Measurements from ENCODE around the gene COX7A1.

Gene COX7A1

GRCh38 chr19:36128392-36128736 is 23.9 kb downstream of the COX7A1 start:
- H3K4me2 ChIP-seq (ENCODE audit: low read length) = peak overlapping the region; percentile 74
- peaks cover 11 to 20% of the 10 kb centered on the region in 2 experiments for H3K36me3 ChIP-seq (ENCODE audit: control insufficient read depth in 1 of 2, insufficient read depth in 2 of 2, low read length in 2 of 2)
- H4K91ac ChIP-seq (ENCODE audit: low read depth, low read length) = peak overlapping the region; percentile 69
- peaks cover 12% of the 10 kb centered on the region for H3K79me1 ChIP-seq (ENCODE audit: low read length)
- peak overlapping the region; percentile 75 for H2AFZ ChIP-seq (ENCODE audit: insufficient read depth, low read length, poor library complexity)
- peaks cover 3% of the 10 kb centered on the region for H3K79me2 ChIP-seq (ENCODE audit: control insufficient read depth, insufficient read depth, low read length, poor library complexity)
- no peak overlapping the region for H2BK12ac ChIP-seq (ENCODE audit: low read length)
- no peaks in the 10 kb centered on the region for H3K9me3 ChIP-seq (ENCODE audit: insufficient read depth, low read depth, low read length)
- peak overlapping the region; percentile 94 for H4K8ac ChIP-seq (ENCODE audit: low read depth, low read length)
- WGBS (ENCODE audit: extremely low coverage, insufficient coverage, insufficient read length) = no CpG with 5 or more reads among the region's 10 CpGs
- H3K27ac ChIP-seq (ENCODE audit: low read depth, low read length) = peak overlapping the region; percentile 94
- H3K14ac ChIP-seq (ENCODE audit: low read length) = peak overlapping the region; percentile 63
- H2BK120ac ChIP-seq (ENCODE audit: insufficient read depth, low read length, poor library complexity) = peak overlapping the region; percentile 40
- H4K12ac ChIP-seq (ENCODE audit: low read depth, low read length) = peak overlapping the region; percentile 86
- H3K4ac ChIP-seq (ENCODE audit: low read depth, low read length) = peak overlapping the region; percentile 82
- H3K9ac ChIP-seq (ENCODE audit: low read length) = peak overlapping the region; percentile 69
- DNase-seq = no peak
- H3K4me1 ChIP-seq (ENCODE audit: control insufficient read depth in 1 of 2, insufficient read depth in 2 of 2, low read length in 2 of 2) = peaks cover 11 to 14% of the 10 kb centered on the region in 2 experiments
- H2AK5ac ChIP-seq (ENCODE audit: low read length) = no peak overlapping the region
- peak overlapping the region; percentile 65 for H3K4me3 ChIP-seq (ENCODE audit: low read depth, low read length)
- H3K18ac ChIP-seq (ENCODE audit: low read length) = peak overlapping the region; percentile 68
- H2BK5ac ChIP-seq (ENCODE audit: low read depth, low read length, poor library complexity) = peak overlapping the region; percentile 82
- no peaks in the 10 kb centered on the region for H3K27me3 ChIP-seq (ENCODE audit: insufficient read depth, low read length)
- no peak overlapping the region for H3K23ac ChIP-seq (ENCODE audit: low read length)

GRCh38 chr19:36125557-36125956 is 26.7 kb downstream of the COX7A1 start:
- no peaks in the 10 kb centered on the region for H3K9me3 ChIP-seq (ENCODE audit: insufficient read depth, low read depth, low read length)
- no peak overlapping the region for H3K27ac ChIP-seq (ENCODE audit: low read depth, low read length)
- H3K27me3 ChIP-seq (ENCODE audit: insufficient read depth, low read length) = no peaks in the 10 kb centered on the region
- no peak overlapping the region for H4K91ac ChIP-seq (ENCODE audit: low read depth, low read length)
- H3K36me3 ChIP-seq (ENCODE audit: control insufficient read depth in 1 of 2, insufficient read depth in 2 of 2, low read length in 2 of 2) = peaks cover 33 to 40% of the 10 kb centered on the region in 2 experiments
- peak overlapping the region; percentile 49 for H3K4me3 ChIP-seq (ENCODE audit: low read depth, low read length)
- H3K79me2 ChIP-seq (ENCODE audit: control insufficient read depth, insufficient read depth, low read length, poor library complexity) = peaks cover 3% of the 10 kb centered on the region
- no peak overlapping the region for H4K12ac ChIP-seq (ENCODE audit: low read depth, low read length)
- no peak overlapping the region for H3K14ac ChIP-seq (ENCODE audit: low read length)
- no peak overlapping the region for H3K4me2 ChIP-seq (ENCODE audit: low read length)
- no peak overlapping the region for H3K18ac ChIP-seq (ENCODE audit: low read length)
- no peak overlapping the region for H3K23ac ChIP-seq (ENCODE audit: low read length)
- no peak overlapping the region for H2BK120ac ChIP-seq (ENCODE audit: insufficient read depth, low read length, poor library complexity)
- WGBS (ENCODE audit: extremely low coverage, insufficient coverage, insufficient read length) = no CpG with 5 or more reads among the region's 9 CpGs
- peak overlapping the region; percentile 39 for H3K9ac ChIP-seq (ENCODE audit: low read length)
- H2AK5ac ChIP-seq (ENCODE audit: low read length) = no peak overlapping the region
- no peaks in the 10 kb centered on the region for H3K4me1 ChIP-seq (ENCODE audit: control insufficient read depth in 1 of 2, insufficient read depth in 2 of 2, low read length in 2 of 2)
- H2BK12ac ChIP-seq (ENCODE audit: low read length) = no peak overlapping the region
- peaks cover 7% of the 10 kb centered on the region for H3K79me1 ChIP-seq (ENCODE audit: low read length)
- H3K4ac ChIP-seq (ENCODE audit: low read depth, low read length) = no peak overlapping the region
- no peak overlapping the region for H4K8ac ChIP-seq (ENCODE audit: low read depth, low read length)
- no peak overlapping the region for H2AFZ ChIP-seq (ENCODE audit: insufficient read depth, low read length, poor library complexity)
- no peak for DNase-seq
- no peak overlapping the region for H2BK5ac ChIP-seq (ENCODE audit: low read depth, low read length, poor library complexity)

GRCh38 chr19:36121486-36122124 is 30.6 kb downstream of the COX7A1 start:
- no peak overlapping the region for H4K8ac ChIP-seq (ENCODE audit: low read depth, low read length)
- no peak overlapping the region for H2BK5ac ChIP-seq (ENCODE audit: low read depth, low read length, poor library complexity)
- no peak overlapping the region for H3K23ac ChIP-seq (ENCODE audit: low read length)
- no peaks in the 10 kb centered on the region for H3K4me1 ChIP-seq (ENCODE audit: control insufficient read depth in 1 of 2, insufficient read depth in 2 of 2, low read length in 2 of 2)
- H3K4ac ChIP-seq (ENCODE audit: low read depth, low read length) = no peak overlapping the region
- no peak overlapping the region for H3K4me3 ChIP-seq (ENCODE audit: low read depth, low read length)
- H3K36me3 ChIP-seq (ENCODE audit: control insufficient read depth in 1 of 2, insufficient read depth in 2 of 2, low read length in 2 of 2) = peaks cover 46 to 63% of the 10 kb centered on the region in 2 experiments
- no peak overlapping the region for H3K4me2 ChIP-seq (ENCODE audit: low read length)
- DNase-seq = no peak
- no peaks in the 10 kb centered on the region for H3K79me1 ChIP-seq (ENCODE audit: low read length)
- no peaks in the 10 kb centered on the region for H3K27me3 ChIP-seq (ENCODE audit: insufficient read depth, low read length)
- H3K79me2 ChIP-seq (ENCODE audit: control insufficient read depth, insufficient read depth, low read length, poor library complexity) = no peaks in the 10 kb centered on the region
- no peak overlapping the region for H4K12ac ChIP-seq (ENCODE audit: low read depth, low read length)
- H3K9ac ChIP-seq (ENCODE audit: low read length) = no peak overlapping the region
- no peak overlapping the region for H2AFZ ChIP-seq (ENCODE audit: insufficient read depth, low read length, poor library complexity)
- no peaks in the 10 kb centered on the region for H3K9me3 ChIP-seq (ENCODE audit: insufficient read depth, low read depth, low read length)
- H3K27ac ChIP-seq (ENCODE audit: low read depth, low read length) = no peak overlapping the region
- H2BK12ac ChIP-seq (ENCODE audit: low read length) = no peak overlapping the region
- no peak overlapping the region for H3K14ac ChIP-seq (ENCODE audit: low read length)
- no peak overlapping the region for H4K91ac ChIP-seq (ENCODE audit: low read depth, low read length)
- no peak overlapping the region for H3K18ac ChIP-seq (ENCODE audit: low read length)
- WGBS (ENCODE audit: extremely low coverage, insufficient coverage, insufficient read length) = no CpG with 5 or more reads among the region's 49 CpGs
- H2AK5ac ChIP-seq (ENCODE audit: low read length) = no peak overlapping the region
- no peak overlapping the region for H2BK120ac ChIP-seq (ENCODE audit: insufficient read depth, low read length, poor library complexity)

GRCh38 chr19:36120984-36121358 is 31.3 kb downstream of the COX7A1 start:
- H3K4me2 ChIP-seq (ENCODE audit: low read length) = no peak overlapping the region
- peaks cover 4 to 5% of the 10 kb centered on the region in 2 experiments for H3K4me1 ChIP-seq (ENCODE audit: control insufficient read depth in 1 of 2, insufficient read depth in 2 of 2, low read length in 2 of 2)
- H4K91ac ChIP-seq (ENCODE audit: low read depth, low read length) = no peak overlapping the region
- H3K9me3 ChIP-seq (ENCODE audit: insufficient read depth, low read depth, low read length) = no peaks in the 10 kb centered on the region
- no peak overlapping the region for H3K4me3 ChIP-seq (ENCODE audit: low read depth, low read length)
- H3K27me3 ChIP-seq (ENCODE audit: insufficient read depth, low read length) = no peaks in the 10 kb centered on the region
- H3K9ac ChIP-seq (ENCODE audit: low read length) = no peak overlapping the region
- no peak overlapping the region for H3K14ac ChIP-seq (ENCODE audit: low read length)
- no peaks in the 10 kb centered on the region for H3K79me1 ChIP-seq (ENCODE audit: low read length)
- no peak overlapping the region for H3K18ac ChIP-seq (ENCODE audit: low read length)
- no CpG with 5 or more reads among the region's 18 CpGs for WGBS (ENCODE audit: extremely low coverage, insufficient coverage, insufficient read length)
- no peak overlapping the region for H3K27ac ChIP-seq (ENCODE audit: low read depth, low read length)
- H3K23ac ChIP-seq (ENCODE audit: low read length) = no peak overlapping the region
- H2AK5ac ChIP-seq (ENCODE audit: low read length) = no peak overlapping the region
- no peak overlapping the region for H4K12ac ChIP-seq (ENCODE audit: low read depth, low read length)
- H2BK5ac ChIP-seq (ENCODE audit: low read depth, low read length, poor library complexity) = no peak overlapping the region
- no peak overlapping the region for H2BK12ac ChIP-seq (ENCODE audit: low read length)
- H2AFZ ChIP-seq (ENCODE audit: insufficient read depth, low read length, poor library complexity) = no peak overlapping the region
- H2BK120ac ChIP-seq (ENCODE audit: insufficient read depth, low read length, poor library complexity) = no peak overlapping the region
- H3K79me2 ChIP-seq (ENCODE audit: control insufficient read depth, insufficient read depth, low read length, poor library complexity) = peaks cover under 1% of the 10 kb centered on the region
- no peak overlapping the region for H4K8ac ChIP-seq (ENCODE audit: low read depth, low read length)
- no peak overlapping the region for H3K4ac ChIP-seq (ENCODE audit: low read depth, low read length)
- DNase-seq = no peak
- peaks cover 48 to 63% of the 10 kb centered on the region in 2 experiments for H3K36me3 ChIP-seq (ENCODE audit: control insufficient read depth in 1 of 2, insufficient read depth in 2 of 2, low read length in 2 of 2)

All from trophoblast cell (in vitro differentiated cells and primary cell).